MG63 (cell line): ENCODE measurements around the gene FOXE3. TPM values are rescaled to one million over a fixed set of nuclear protein-coding genes. Genes with fewer than 3 reads are reported as not detected.
A peak's percentile ranks its signal among the peaks of the same experiment; 100 is the strongest.

Experiments
- DNase-seq: peaks from one replicate; pipeline ENCODE4 v3.0.0-alpha.2; 2020
- H3K27me3 ChIP-seq: fragments of 250-450 bp; sonication (Bioruptor Pico); 2 replicates; pipeline ENCODE4 v1.5.1; 2020; ENCODE audit warnings: mild to moderate bottlenecking, moderate library complexity
- H3K36me3 ChIP-seq: fragments of 250-450 bp; sonication (Bioruptor Pico); 2 replicates; pipeline ENCODE4 v1.5.1; 2020; ENCODE audit warnings: mild to moderate bottlenecking, moderate library complexity
- H3K4me3 ChIP-seq: fragments of 250-450 bp; sonication (Bioruptor Pico); 2 replicates; pipeline ENCODE4 v1.5.1; 2020; ENCODE audit warnings: mild to moderate bottlenecking, moderate library complexity
- H3K9me3 ChIP-seq: fragments of 250-450 bp; sonication (Bioruptor Pico); 2 replicates; pipeline ENCODE4 v1.5.1; 2020; ENCODE audit warnings: mild to moderate bottlenecking, moderate library complexity
- total RNA-seq: library from RNA; depleted of rRNA; stranded (reverse); fragments of >200 nt; shearing (Covaris generic); gene quantifications from 2 replicates; pipeline ENCODE4 v1.2.3, GENCODE V29; 2014; ENCODE audit warnings: low replicate concordance

The FOXE3 gene
- total RNA-seq, 1 experiment from 2014 or later = not detected

- H3K27me3 ChIP-seq = no peaks in the 10 kb centered on the region
- no peak for DNase-seq
- H3K36me3 ChIP-seq = no peaks in the 10 kb centered on the region
- H3K4me3 ChIP-seq = no peak overlapping the region
- no peaks in the 10 kb centered on the region for H3K9me3 ChIP-seq
These were observed 4.5 kb downstream of the FOXE3 start for GRCh38 chr1:47420547-47420946.

GRCh38 chr1:47423872-47424271, 7.8 kb downstream of the FOXE3 start:
- H3K27me3 ChIP-seq = no peaks in the 10 kb centered on the region
- no peak for DNase-seq
- H3K4me3 ChIP-seq = no peak overlapping the region
- H3K36me3 ChIP-seq = no peaks in the 10 kb centered on the region
- H3K9me3 ChIP-seq = no peaks in the 10 kb centered on the region

GRCh38 chr1:47424336-47424982, 8.4 kb downstream of the FOXE3 start:
- Histone ChIP-seq H3K27me3 (no peaks in the 10 kb centered on the region), H3K36me3 (no peaks in the 10 kb centered on the region), H3K4me3 (no peak overlapping the region), H3K9me3 (no peaks in the 10 kb centered on the region)
- DNase-seq = peak; percentile 49

- H3K36me3 ChIP-seq = peaks cover 3% of the 10 kb centered on the region; the same call in 1 of the 2 replicates
- DNase-seq = no peak
- no peaks in the 10 kb centered on the region for H3K27me3 ChIP-seq
- H3K4me3 ChIP-seq = no peak overlapping the region
- H3K9me3 ChIP-seq = no peaks in the 10 kb centered on the region
These were observed 15.4 kb downstream of the FOXE3 start for GRCh38 chr1:47431534-47431933.

GRCh38 chr1:47432071-47433036, 16.3 kb downstream of the FOXE3 start:
- Histone ChIP-seq H3K36me3 (peaks cover 3% of the 10 kb centered on the region; the same call in 1 of the 2 replicates), H3K27me3 (no peaks in the 10 kb centered on the region), H3K4me3 (no peak overlapping the region), H3K9me3 (no peaks in the 10 kb centered on the region)
- DNase-seq = peak; percentile 28

- no peak for DNase-seq
- H3K27me3 ChIP-seq = no peaks in the 10 kb centered on the region
- H3K36me3 ChIP-seq = peaks cover 3% of the 10 kb centered on the region; the same call in 1 of the 2 replicates
- no peaks in the 10 kb centered on the region for H3K9me3 ChIP-seq
- no peak overlapping the region for H3K4me3 ChIP-seq
These were observed 16.9 kb downstream of the FOXE3 start for GRCh38 chr1:47433037-47433421.

- Histone ChIP-seq H3K4me3 (no peak overlapping the region), H3K9me3 (no peaks in the 10 kb centered on the region), H3K36me3 (peaks cover 3% of the 10 kb centered on the region; the same call in 1 of the 2 replicates), H3K27me3 (no peaks in the 10 kb centered on the region)
- DNase-seq = no peak
These were observed 17.5 kb downstream of the FOXE3 start for GRCh38 chr1:47433477-47434050.

- Histone ChIP-seq H3K27me3 (no peaks in the 10 kb centered on the region), H3K4me3 (no peak overlapping the region)
- no peak for DNase-seq
These were observed 18.2 kb downstream of the FOXE3 start for GRCh38 chr1:47434051-47434842.

GRCh38 chr1:47435506-47436303, 19.6 kb downstream of the FOXE3 start:
- no peaks in the 10 kb centered on the region for H3K27me3 ChIP-seq
- DNase-seq = no peak
- H3K4me3 ChIP-seq = peak overlapping the region; percentile 82
- no peaks in the 10 kb centered on the region for H3K9me3 ChIP-seq
- peaks cover 3% of the 10 kb centered on the region; the same call in 1 of the 2 replicates for H3K36me3 ChIP-seq

More at GRCh38 chr1:47434051-47434842, 18.2 kb downstream of the FOXE3 start:
- peaks cover 3% of the 10 kb centered on the region; the same call in 1 of the 2 replicates for H3K36me3 ChIP-seq
- no peaks in the 10 kb centered on the region for H3K9me3 ChIP-seq

GRCh38 chr1:47436304-47436978, 20.4 kb downstream of the FOXE3 start:
- DNase-seq = peak; percentile 73
- peaks cover 3% of the 10 kb centered on the region; the same call in 1 of the 2 replicates for H3K36me3 ChIP-seq
- no peaks in the 10 kb centered on the region for H3K27me3 ChIP-seq
- no peaks in the 10 kb centered on the region for H3K9me3 ChIP-seq
- peak overlapping the region; percentile 82 for H3K4me3 ChIP-seq

- H3K27me3 ChIP-seq = no peaks in the 10 kb centered on the region
- DNase-seq = peak; percentile 42
- H3K4me3 ChIP-seq = peak overlapping the region; percentile 82
- peaks cover 3% of the 10 kb centered on the region; the same call in 1 of the 2 replicates for H3K36me3 ChIP-seq
- no peaks in the 10 kb centered on the region for H3K9me3 ChIP-seq
These were observed 20.9 kb downstream of the FOXE3 start for GRCh38 chr1:47436979-47437446.

- H3K36me3 ChIP-seq = peaks cover 3% of the 10 kb centered on the region; the same call in 1 of the 2 replicates
- DNase-seq = peak; percentile 82
- no peaks in the 10 kb centered on the region for H3K9me3 ChIP-seq
- H3K4me3 ChIP-seq = peak within 1 kb of the TSS; percentile 82
- no peaks in the 10 kb centered on the region for H3K27me3 ChIP-seq
These were observed 21.5 kb downstream of the FOXE3 start, which contains the start of gene FOXD2 for GRCh38 chr1:47437447-47438164. TSS of gene FOXD2 (plus strand) at chr1:47438044. CDS start at chr1:47438136, 92 bp downstream.

- no peaks in the 10 kb centered on the region for H3K27me3 ChIP-seq
- no peaks in the 10 kb centered on the region for H3K9me3 ChIP-seq
- peak overlapping the region; percentile 82 for H3K4me3 ChIP-seq
- DNase-seq = peak; percentile 25
- peaks cover 3% of the 10 kb centered on the region; the same call in 1 of the 2 replicates for H3K36me3 ChIP-seq
These were observed 22.3 kb downstream of the FOXE3 start for GRCh38 chr1:47438165-47439016.
